Left ventricle myocardium inferior (tissue), 1 donor: ENCODE measurements around the gene BDKRB1. TPM values are rescaled to one million over a fixed set of nuclear protein-coding genes. Genes with fewer than 3 reads are reported as not detected.

ENCODE experiments used
- DNase-seq: peaks from one replicate; pipeline ENCODE4 v3.0.0-alpha.2; 2020
- H3K27ac ChIP-seq: fragments of 200-600 bp; replicated peaks from 2 replicates; pipeline ENCODE4 v1.8.0; 2021
- H3K27me3 ChIP-seq: fragments of 200-600 bp; 2 replicates; pipeline ENCODE4 v1.8.0; 2021; ENCODE audit warnings: low read depth
- H3K36me3 ChIP-seq: fragments of 200-600 bp; 2 replicates; pipeline ENCODE4 v1.8.0; 2021
- H3K4me1 ChIP-seq: fragments of 200-600 bp; 2 replicates; pipeline ENCODE4 v1.8.0; 2021
- H3K4me3 ChIP-seq: fragments of 200-600 bp; 2 replicates; pipeline ENCODE4 v1.8.0; 2021; ENCODE audit warnings: mild to moderate bottlenecking, moderate library complexity
- H3K9me3 ChIP-seq: fragments of 200-600 bp; replicated peaks from 2 replicates; pipeline ENCODE4 v1.8.0; 2021
- intact Hi-C: fragments of 100-400 bp; cut with micrococcal nuclease; formaldehyde crosslinking; loops from one replicate; pipeline ENCODE4 v1.11.0; 2022
- total RNA-seq: library from RNA; stranded (reverse); fragmentation: NEBNext Ultra II Directional; extraction: Animal tissue kit (Norgen Biotek cat#: 25700); gene quantifications from one replicate; pipeline ENCODE4 v1.2.1, GENCODE V29; 2021
- TF ChIP-seq, protein P1 (sequence below): fragments of 200-600 bp; IDR thresholded peaks from 2 replicates; pipeline ENCODE4 v1.8.0; 2021; ENCODE audit warnings: antibody characterized with exemption, mild to moderate bottlenecking, borderline replicate concordance
- donor health status: DM: no; HTN: yes; CAD: no; lungs with severe emphysema.

BDKRB1 gene
- total RNA-seq, 1 donor from 2014 or later, result not detected

DNA sequence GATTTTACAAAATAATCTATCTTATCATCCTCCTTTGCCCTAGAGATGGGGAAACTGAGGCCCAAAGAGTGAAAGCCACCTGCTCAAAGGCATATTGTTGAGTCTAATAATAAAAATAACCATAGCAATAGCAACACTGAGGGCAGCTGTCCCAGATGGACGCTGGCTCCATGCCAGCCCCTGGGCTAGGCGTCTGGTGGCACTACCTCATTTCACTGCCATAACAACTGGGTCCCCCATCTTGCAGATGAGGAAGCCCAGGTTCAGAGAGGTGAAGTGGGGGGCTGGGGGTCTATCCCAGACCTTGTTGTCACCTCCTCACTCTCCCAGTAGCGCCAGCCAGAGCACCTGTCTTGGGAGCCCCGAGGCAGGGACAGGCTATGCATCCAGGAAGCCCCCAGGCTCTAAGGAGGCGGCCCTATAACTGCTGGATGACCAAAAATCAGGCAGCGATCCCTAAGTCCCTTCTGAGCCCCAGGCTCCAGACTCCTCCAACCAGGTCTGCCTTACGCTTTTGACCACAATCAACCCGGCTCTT, 38.6 kb upstream of the BDKRB1 start:
- intact Hi-C loops, result no loop called here

DNA sequence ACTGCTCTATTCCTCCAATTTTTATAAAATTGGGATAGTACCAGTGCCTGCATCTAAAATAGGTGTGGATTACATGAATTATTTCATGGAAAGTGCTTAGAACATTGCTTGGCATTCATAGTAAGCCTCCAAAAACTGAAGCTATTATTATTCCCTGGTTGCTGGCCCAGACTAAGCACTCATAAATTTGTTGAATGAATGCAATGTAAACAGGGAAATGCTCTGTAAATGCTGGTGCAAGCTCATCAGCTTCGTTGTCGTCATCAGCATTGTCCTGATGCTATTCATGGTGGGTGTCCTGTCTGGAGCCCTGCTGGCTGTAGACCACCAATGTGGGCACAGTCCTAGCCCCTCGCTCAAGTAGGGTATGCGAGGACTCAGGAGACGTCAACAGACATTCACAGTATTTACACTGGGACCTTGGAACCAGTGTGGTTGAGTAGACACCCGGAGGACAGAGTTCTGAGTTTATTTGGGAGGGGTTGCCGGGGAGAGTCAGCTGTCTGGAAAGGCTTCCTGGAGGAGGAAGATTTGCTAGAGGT, 34.8 kb upstream of the BDKRB1 start:
- intact Hi-C loops, result no loop called here
- TF ChIP-seq, protein P1, sequence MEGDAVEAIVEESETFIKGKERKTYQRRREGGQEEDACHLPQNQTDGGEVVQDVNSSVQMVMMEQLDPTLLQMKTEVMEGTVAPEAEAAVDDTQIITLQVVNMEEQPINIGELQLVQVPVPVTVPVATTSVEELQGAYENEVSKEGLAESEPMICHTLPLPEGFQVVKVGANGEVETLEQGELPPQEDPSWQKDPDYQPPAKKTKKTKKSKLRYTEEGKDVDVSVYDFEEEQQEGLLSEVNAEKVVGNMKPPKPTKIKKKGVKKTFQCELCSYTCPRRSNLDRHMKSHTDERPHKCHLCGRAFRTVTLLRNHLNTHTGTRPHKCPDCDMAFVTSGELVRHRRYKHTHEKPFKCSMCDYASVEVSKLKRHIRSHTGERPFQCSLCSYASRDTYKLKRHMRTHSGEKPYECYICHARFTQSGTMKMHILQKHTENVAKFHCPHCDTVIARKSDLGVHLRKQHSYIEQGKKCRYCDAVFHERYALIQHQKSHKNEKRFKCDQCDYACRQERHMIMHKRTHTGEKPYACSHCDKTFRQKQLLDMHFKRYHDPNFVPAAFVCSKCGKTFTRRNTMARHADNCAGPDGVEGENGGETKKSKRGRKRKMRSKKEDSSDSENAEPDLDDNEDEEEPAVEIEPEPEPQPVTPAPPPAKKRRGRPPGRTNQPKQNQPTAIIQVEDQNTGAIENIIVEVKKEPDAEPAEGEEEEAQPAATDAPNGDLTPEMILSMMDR, result no peak
- H3K27ac ChIP-seq, result no peak overlapping the region

More for the DNA sequence above, 38.6 kb upstream of the BDKRB1 start:
- TF ChIP-seq, protein P1, result no peak
- Histone ChIP-seq H3K4me3 (no peak overlapping the region), H3K9me3 (peaks cover 5% of the 10 kb centered on the region), H3K27me3 (peaks cover 60% of the 10 kb centered on the region), H3K27ac (no peak overlapping the region), H3K4me1 (no peaks in the 10 kb centered on the region), H3K36me3 (no peaks in the 10 kb centered on the region)
- no peak for DNase-seq

GRCh38 chr14:96221841-96222240, 34.2 kb upstream of the BDKRB1 start:
- no peaks in the 10 kb centered on the region for H3K36me3 ChIP-seq
- H3K9me3 ChIP-seq, result no peaks in the 10 kb centered on the region
- peaks cover 55% of the 10 kb centered on the region for H3K27me3 ChIP-seq
- H3K4me1 ChIP-seq, result no peaks in the 10 kb centered on the region
- no peak for DNase-seq
- H3K4me3 ChIP-seq, result no peak overlapping the region
- intact Hi-C loops, result no loop called here
- TF ChIP-seq, protein P1, result no peak
- no peak overlapping the region for H3K27ac ChIP-seq

More for the DNA sequence above, 34.8 kb upstream of the BDKRB1 start:
- H3K27me3 ChIP-seq, result peaks cover 55% of the 10 kb centered on the region
- no peaks in the 10 kb centered on the region for H3K4me1 ChIP-seq
- DNase-seq, result no peak
- H3K4me3 ChIP-seq, result no peak overlapping the region
- H3K36me3 ChIP-seq, result no peaks in the 10 kb centered on the region
- H3K9me3 ChIP-seq, result no peaks in the 10 kb centered on the region

GRCh38 chr14:96224480-96225096, 31.4 kb upstream of the BDKRB1 start:
- Histone ChIP-seq H3K4me3 (no peak overlapping the region), H3K36me3 (no peaks in the 10 kb centered on the region), H3K27me3 (peaks cover 52% of the 10 kb centered on the region), H3K27ac (peak overlapping the region; percentile 30), H3K4me1 (no peaks in the 10 kb centered on the region), H3K9me3 (peaks cover 15% of the 10 kb centered on the region)
- DNase-seq, result no peak
- intact Hi-C loops, result no loop called here
- TF ChIP-seq, protein P1, result no peak

DNA sequence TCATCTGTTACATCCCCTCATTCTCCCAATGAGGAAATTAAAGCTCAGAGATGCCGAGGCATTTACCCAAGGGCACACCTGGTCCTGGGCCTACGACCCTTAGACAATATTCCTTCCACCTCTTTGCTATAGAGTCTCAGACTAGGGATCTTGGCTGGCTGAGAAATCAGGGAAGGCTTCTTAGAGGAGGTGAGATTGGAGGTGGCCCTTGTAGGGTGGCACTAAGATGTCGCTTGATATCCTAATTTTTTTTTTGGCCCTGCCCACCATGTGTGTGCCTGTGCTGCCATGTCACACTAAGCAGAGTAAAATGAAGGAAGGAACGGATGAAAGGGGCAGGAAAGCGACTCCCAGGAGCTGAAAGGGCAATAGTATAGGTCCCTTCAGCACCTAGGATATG, 30.8 kb upstream of the BDKRB1 start:
- Histone ChIP-seq H3K4me3 (no peak overlapping the region), H3K9me3 (peaks cover 15% of the 10 kb centered on the region), H3K27me3 (peaks cover 46% of the 10 kb centered on the region), H3K27ac (peak overlapping the region; percentile 30), H3K36me3 (no peaks in the 10 kb centered on the region), H3K4me1 (no peaks in the 10 kb centered on the region)
- no peak for DNase-seq
- intact Hi-C loops, result no loop called here
- TF ChIP-seq, protein P1, result no peak
